HG03558 (cell line): ENCODE results near the gene UTRN.

Experiments
- ATAC-seq: cut with Tn5 transposase; IDR thresholded peaks from one replicate; pipeline ENCODE4 v1.9.1; 2021; ENCODE audit warnings: moderate number of reproducible peaks; ENCODE audit not compliant: unreplicated experiment; ENCODE audit errors: extremely low read depth

Gene UTRN

DNA sequence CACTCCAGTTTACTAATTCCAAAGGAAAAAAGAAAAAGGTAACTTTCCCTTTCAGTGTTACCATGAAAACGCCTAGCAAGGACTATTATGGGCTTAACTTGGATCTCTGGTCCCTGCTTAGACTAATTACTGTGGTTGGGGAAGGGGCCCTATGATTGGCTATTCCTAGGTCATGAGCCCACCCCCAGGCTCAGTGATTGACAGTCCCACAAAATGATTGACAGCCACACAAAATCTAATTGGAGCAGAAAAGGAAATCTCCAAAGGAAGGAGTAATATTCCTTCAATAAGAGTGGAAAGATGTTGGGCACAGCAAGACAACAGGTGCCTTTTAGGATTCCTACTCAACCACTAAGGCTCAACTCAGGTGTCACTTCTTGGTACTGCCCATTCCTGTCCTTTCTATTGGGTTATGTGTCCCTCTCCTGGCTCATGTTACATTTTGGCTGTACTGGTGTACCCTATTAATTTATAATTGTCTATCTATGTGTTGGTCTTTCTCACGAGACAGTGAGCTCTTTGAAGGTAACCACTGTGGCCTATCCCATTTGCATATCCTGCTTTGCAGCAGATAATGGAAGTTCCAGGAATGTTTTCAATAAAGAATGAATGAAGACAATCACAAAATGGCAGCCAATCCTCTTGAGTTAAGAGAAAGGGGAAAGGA lies 5.5 kb upstream of the UTRN start:
- ATAC-seq: no peak

DNA sequence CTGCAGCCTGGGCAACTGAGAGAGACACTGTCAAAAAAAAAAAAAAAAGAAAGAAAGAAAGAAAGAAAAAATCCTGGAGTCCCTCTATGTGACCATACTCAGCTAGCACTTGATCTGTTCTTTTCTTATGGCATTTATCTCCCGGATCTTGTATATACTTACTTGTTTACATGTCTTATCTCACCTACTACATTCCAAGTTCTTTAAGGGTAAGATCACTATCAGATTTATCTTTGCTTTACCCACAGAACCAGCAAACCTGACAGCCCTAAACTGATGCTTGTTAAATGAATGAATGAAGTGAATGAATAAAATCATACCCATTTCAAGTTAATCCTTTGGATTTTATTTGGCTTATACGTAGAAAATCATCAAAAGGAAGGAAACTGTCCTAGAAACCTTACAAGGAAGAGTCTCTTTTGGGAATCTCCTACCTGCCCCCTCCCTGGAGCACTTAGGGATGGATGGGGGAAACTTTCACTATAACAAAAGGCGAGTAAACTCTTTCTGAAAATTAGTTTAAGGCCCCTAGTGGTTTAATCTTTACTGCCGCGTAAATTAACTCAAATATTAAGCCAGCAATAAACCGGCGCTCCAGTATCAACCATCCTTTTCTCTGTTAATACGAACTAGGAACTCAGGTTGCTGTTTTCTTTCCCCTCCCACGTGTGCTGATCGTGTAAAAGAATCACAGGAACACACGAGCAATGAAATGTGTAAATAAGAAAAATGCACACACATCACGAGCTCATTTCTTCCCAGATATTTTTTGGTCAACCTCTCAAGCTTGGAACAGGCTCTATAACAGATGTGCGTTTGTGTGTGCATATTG lies 1.3 kb upstream of the UTRN start:
- ATAC-seq: no peak

DNA sequence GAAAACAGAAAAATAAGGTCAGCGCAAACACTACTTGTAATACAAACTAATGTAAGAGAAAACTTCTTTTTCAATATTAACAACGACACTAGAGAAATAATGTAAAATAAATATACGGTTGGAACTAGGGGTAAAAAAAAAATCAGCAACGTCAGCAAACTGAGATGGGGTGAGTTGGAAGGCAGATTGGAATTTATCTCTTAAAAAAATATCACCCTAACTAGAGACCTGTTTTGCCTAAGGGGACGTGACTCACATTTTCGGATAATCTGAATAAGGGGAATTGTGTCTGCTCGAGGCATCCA lies 705 bp upstream of the UTRN start:
- ATAC-seq: no peak

- ATAC-seq: no peak
Measured at GRCh38 chr6:144285548-144285797, 338 bp downstream of the UTRN start.

DNA sequence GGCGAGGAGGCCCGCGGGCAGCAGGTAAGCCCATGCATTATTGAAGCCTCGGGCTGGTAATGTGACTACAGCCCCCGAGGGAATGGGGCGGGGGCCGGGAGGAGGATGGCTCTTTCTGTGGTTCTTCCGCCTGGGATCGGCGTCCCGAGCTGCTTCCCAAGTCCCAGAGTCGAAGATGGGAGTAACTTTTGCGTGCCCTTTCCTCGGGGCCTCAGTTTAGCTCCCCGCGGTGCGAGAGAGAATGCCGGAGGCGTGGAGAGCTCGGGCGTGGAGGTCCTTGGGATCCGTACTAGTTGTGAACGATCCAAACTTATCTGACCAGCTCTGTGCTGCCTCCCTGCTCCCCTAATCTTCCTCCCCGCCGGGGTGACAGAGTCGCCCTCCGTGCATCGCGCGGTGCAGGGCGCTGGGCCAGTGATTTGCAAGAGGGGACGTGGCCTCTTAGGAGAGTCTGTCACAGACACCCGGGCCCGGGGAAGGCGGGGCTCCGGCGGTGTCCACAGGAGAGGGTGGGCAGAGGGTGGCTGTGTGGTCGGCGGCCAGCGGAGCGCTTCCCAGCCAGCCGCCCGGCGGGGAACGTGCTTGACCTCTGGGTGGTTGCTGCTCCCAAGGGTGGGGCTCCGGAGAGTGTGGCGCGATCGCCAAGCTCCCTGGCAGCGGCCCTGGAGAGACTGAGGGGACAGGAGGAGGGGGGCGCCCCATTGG lies 815 bp downstream of the UTRN start:
- no peak for ATAC-seq

- ATAC-seq: no peak
Measured at GRCh38 chr6:144286503-144287393, 1.6 kb downstream of the UTRN start.

- no peak for ATAC-seq
Measured at GRCh38 chr6:144289006-144289405, 3.9 kb downstream of the UTRN start.

- no peak for ATAC-seq
Measured at GRCh38 chr6:144292372-144292771, 7.2 kb downstream of the UTRN start.

- no peak for ATAC-seq
Measured at GRCh38 chr6:144294016-144294415, 8.9 kb downstream of the UTRN start.

DNA sequence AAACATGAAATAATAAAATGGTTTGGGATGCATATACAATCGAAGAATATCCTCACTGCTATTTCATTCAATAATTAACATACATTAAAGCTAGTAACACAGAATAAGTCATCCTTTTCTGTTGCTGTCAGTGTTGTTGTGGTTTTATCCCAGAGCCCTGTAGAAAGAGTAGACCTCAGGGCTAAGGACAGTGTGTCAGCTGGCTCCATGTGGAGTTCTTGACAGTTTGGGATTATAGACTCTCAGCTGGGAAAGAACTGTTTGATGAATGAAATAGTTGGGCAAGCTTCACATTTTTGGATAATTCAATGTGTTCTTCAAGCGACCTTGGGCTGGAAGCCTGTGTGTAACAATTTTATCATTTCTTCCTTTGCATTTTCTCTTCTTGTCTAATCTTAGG lies 10.1 kb downstream of the UTRN start:
- ATAC-seq: no peak

DNA sequence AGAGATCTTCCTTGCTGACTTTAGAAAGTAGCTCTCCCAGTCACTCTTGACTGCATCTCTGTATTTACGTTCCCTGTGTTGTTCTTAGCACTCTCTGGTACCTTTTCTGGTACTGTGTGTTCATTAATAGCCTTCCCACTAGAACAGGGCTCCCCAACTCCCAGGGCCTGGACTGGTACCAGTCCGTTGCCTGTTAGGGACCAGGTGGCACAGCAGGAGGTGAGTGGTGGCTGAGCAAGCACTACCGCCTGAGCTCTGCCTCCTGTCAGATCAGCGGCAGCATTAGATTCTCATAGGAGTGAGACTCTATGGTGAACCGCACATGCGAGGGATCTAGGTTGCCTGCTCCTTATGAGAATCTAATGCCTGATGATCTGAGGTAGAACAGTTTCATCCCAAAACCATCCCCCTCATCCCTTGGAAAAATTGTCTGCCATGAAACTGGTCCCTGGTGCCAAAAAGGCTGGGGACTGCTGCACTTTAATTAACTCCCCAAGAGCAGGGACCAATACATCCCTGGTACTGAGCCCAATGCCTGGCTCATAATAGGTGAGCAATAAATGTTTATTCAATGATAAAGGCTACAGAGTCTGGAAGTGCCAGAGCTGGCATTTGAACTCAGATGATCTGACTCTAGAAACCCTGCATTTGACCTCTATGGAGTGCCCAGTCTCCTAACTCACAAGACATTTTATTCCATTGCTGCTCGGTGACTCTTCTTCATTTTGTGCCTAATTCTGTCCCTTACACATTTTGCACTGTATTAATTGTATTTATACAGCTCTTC lies 11.0 kb downstream of the UTRN start:
- no peak for ATAC-seq

- ATAC-seq: no peak
Measured at GRCh38 chr6:144296973-144297372, 11.8 kb downstream of the UTRN start.

DNA sequence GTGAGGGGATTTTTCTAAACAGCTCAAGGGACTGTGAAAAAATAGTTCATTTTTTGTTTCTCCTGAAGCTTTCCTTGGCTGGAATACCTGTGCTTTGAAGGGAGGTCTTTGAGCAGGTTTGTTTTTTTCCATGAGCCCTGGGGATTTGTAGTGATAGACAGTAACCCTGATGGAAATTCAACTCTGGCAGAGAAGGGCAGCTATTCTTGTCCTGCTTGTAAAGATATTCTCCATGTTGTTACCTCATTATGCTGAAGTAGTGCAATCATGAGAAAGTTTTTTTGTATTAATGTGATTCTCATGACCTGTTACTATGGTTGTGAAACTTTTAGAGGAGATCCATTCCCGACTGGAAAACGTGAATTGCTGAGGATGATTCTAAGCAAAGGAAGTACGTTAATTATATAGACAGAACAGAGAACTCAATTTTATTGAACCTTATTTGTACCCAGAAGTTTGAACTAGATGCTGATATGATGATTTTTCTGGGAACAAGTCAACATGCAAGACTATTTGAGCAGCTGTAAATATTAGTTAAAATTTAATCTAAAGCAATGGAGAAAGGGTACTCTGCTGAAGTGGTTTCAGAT lies 12.5 kb downstream of the UTRN start:
- no peak for ATAC-seq

- no peak for ATAC-seq
Measured at GRCh38 chr6:144298194-144298593, 13.1 kb downstream of the UTRN start.

DNA sequence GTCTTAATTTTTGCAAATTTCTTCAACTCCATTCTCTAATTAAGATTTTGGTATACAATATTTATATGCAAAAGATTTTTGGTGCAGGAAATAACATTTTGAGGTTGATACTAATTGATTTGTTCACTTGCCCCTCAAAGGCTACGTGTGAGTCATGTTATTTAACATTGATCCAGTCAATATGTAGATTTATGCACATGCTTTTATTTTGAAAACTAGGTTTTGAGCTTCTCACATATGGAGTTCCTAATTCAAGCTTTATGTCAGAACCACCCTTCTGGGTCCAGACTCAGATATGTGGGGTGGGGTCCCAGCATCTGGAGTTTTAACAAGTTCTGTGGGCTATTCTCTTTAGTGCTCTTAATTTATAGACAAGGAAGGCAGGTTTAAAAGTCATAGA lies 13.8 kb downstream of the UTRN start:
- no peak for ATAC-seq

GRCh38 chr6:144302701-144303372 lies 17.7 kb downstream of the UTRN start:
- no peak for ATAC-seq

GRCh38 chr6:144304223-144304848 lies 19.2 kb downstream of the UTRN start:
- ATAC-seq: no peak

DNA sequence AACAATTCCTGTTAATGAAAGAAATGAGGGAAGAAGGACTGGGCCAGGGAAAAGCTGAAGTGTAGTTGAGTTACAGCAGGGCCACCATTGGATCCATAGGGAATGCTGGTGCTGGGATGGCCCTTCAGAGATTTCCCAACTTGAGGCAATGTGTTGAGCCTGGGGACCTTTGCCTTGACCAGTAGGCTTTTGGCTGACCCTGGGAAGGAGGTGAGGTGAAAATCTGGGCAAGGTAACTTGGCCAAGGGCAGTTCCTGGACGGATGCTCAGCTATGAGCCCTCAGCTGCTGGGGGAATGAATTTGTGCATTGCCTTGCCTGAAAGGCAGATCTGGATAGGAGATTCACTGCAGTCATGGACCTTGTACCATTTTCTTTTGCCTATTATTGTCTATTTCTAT lies 20.4 kb downstream of the UTRN start:
- ATAC-seq: no peak

- peak; percentile 93 for ATAC-seq
Measured at GRCh38 chr6:144305985-144306384, 20.9 kb downstream of the UTRN start.
